H1 (cell line): Measurements from ENCODE around the gene ZNF625. TPM values are rescaled to one million over a fixed set of nuclear protein-coding genes. Genes with fewer than 3 reads are reported as not detected.
A peak's percentile ranks its signal among the peaks of the same experiment; 100 is the strongest.

Experiments used
- CTCF ChIA-PET: fragments of 300-600 bp; sonication (Branson Sonifier 250); formaldehyde crosslinking; loops from one replicate; lab custom pipeline; 2021; ENCODE audit not compliant: partially characterized antibody; lab: Charles Lee
- POLR2A ChIA-PET: fragments of 300-600 bp; sonication (Branson Sonifier 250); formaldehyde crosslinking; loops from one replicate; lab custom pipeline; 2021; ENCODE audit warnings: inconsistent platforms; ENCODE audit not compliant: partially characterized antibody; lab: Charles Lee
- DNase-seq, 2 experiments: peaks; one replicate each; pipeline versions ENCODE4 v3.0.0 to v3.0.0-alpha.2; 2010 to 2022; ENCODE audit warnings: low spot score in 2 of 2, low read depth in 1 of 2, mixed read lengths in 1 of 2
- FAIRE-seq: peaks from 2 replicates; lab custom pipeline; 2011; peaks lifted over from hg19 to GRCh38; lab: Jason Lieb, UNC
- H2AFZ ChIP-seq: 2 replicates; pipeline ENCODE4 v1.8.1; 2012; ENCODE audit warnings: low read length, inconsistent platforms
- H2AK5ac ChIP-seq: 2 replicates; pipeline ENCODE4 v1.6.1; 2013; ENCODE audit warnings: low read depth, low read length
- H2BK120ac ChIP-seq: replicated peaks from 2 replicates; pipeline ENCODE3; 2013; ENCODE audit warnings: low read depth, low read length, inconsistent platforms
- H2BK12ac ChIP-seq: 2 replicates; pipeline ENCODE4 v1.6.1; 2013; ENCODE audit warnings: low read depth, low read length
- H2BK15ac ChIP-seq: 2 replicates; pipeline ENCODE4 v1.6.1; 2013; ENCODE audit warnings: low read length
- H2BK20ac ChIP-seq: 2 replicates; pipeline ENCODE4 v1.6.1; 2013; ENCODE audit warnings: low read length
- H2BK5ac ChIP-seq: 2 replicates; pipeline ENCODE4 v1.6.1; 2013; ENCODE audit warnings: low read depth, low read length
- H3K14ac ChIP-seq: 2 replicates; pipeline ENCODE4 v1.6.1; 2013; ENCODE audit warnings: inconsistent platforms; ENCODE audit not compliant: insufficient read length
- H3K18ac ChIP-seq: 2 replicates; pipeline ENCODE4 v1.6.1; 2013; ENCODE audit warnings: low read length; ENCODE audit errors: extremely low read depth
- H3K23ac ChIP-seq: 2 replicates; pipeline ENCODE4 v1.6.1; 2013; ENCODE audit warnings: inconsistent platforms; ENCODE audit not compliant: insufficient read length
- H3K23me2 ChIP-seq: 2 replicates; pipeline ENCODE4 v1.6.1; 2013; ENCODE audit warnings: low read depth, low read length
- H3K27ac ChIP-seq: 2 replicates; pipeline ENCODE4 v1.6.1; 2011; ENCODE audit warnings: low read depth, low read length, inconsistent platforms
- H3K27me3 ChIP-seq, 4 experiments: replicated peaks in 1 of 4; 1 replicate in 1 of 4; 2 replicates in 3 of 4; pipeline versions ENCODE4 v1.6.1 to v1.8.1; 2011 to 2013; ENCODE audit warnings: low read length in 3 of 4, mild to moderate bottlenecking in 3 of 4, inconsistent platforms in 2 of 4, mixed read lengths in 2 of 4, moderate library complexity in 1 of 4; ENCODE audit not compliant: control insufficient read depth in 3 of 4, insufficient read depth in 3 of 4; ENCODE audit errors: extremely low read depth in 1 of 4
- H3K36me3 ChIP-seq, 4 experiments: 2 replicates each; pipeline versions ENCODE4 v1.6.1 to v1.8.1; 2011 to 2013; ENCODE audit warnings: mild to moderate bottlenecking in 4 of 4, low read length in 3 of 4, moderate library complexity in 2 of 4, control low read depth in 1 of 4, inconsistent platforms in 1 of 4; ENCODE audit not compliant: insufficient read depth in 4 of 4, control insufficient read depth in 2 of 4
- H3K4ac ChIP-seq: replicated peaks from 2 replicates; pipeline ENCODE3; 2013; ENCODE audit warnings: low read length, low read depth, mixed read lengths, inconsistent platforms; ENCODE audit not compliant: insufficient read length
- H3K4me1 ChIP-seq, 4 experiments: replicated peaks in 1 of 4; 1 replicate in 1 of 4; 2 replicates in 3 of 4; pipeline versions ENCODE4 v1.6.1 to v1.8.1; 2011 to 2013; ENCODE audit warnings: low read length in 3 of 4, inconsistent platforms in 2 of 4, mixed read lengths in 1 of 4; ENCODE audit not compliant: insufficient read depth in 4 of 4, control insufficient read depth in 3 of 4
- H3K4me2 ChIP-seq, 2 experiments: 2 replicates each; pipeline versions ENCODE4 v1.6.1 to v1.8.1; 2011 to 2013; ENCODE audit warnings: low read depth in 2 of 2, low read length in 2 of 2, control low read depth in 1 of 2, inconsistent platforms in 1 of 2, mild to moderate bottlenecking in 1 of 2; ENCODE audit not compliant: insufficient read depth in 1 of 2
- H3K4me3 ChIP-seq, 4 experiments: fragments of 200-600, 300-600 bp in 1 of 4; sonication (generic), shearing (Covaris generic), sonication (Bioruptor Twin) in 1 of 4; 2 replicates each; pipeline versions ENCODE4 v1.5.1 to v1.8.1; 2011 to 2016; ENCODE audit warnings: low read length in 4 of 4, low read depth in 3 of 4, control low read depth in 2 of 4, inconsistent platforms in 2 of 4, mild to moderate bottlenecking in 2 of 4, mixed read lengths in 1 of 4, moderate library complexity in 1 of 4; ENCODE audit not compliant: insufficient read depth in 2 of 4; ENCODE audit errors: extremely low read depth in 1 of 4
- H3K56ac ChIP-seq: replicated peaks from 2 replicates; pipeline ENCODE3; 2013; ENCODE audit warnings: low read depth, mild to moderate bottlenecking, mixed read lengths, low read length, inconsistent platforms; ENCODE audit not compliant: insufficient read length
- H3K79me1 ChIP-seq: 2 replicates; pipeline ENCODE4 v1.6.1; 2013; ENCODE audit warnings: low read depth, low read length, control low read depth
- H3K79me2 ChIP-seq, 2 experiments: 2 replicates each; pipeline versions ENCODE4 v1.6.1 to v1.8.1; 2012 to 2013; ENCODE audit warnings: low read length in 2 of 2, mild to moderate bottlenecking in 2 of 2, inconsistent platforms in 1 of 2; ENCODE audit not compliant: insufficient read depth in 2 of 2, control insufficient read depth in 1 of 2
- H3K9ac ChIP-seq, 4 experiments: replicated peaks in 1 of 4; 1 replicate in 1 of 4; 2 replicates in 3 of 4; pipeline versions ENCODE4 v1.6.1 to v1.8.1; 2011 to 2013; ENCODE audit warnings: low read depth in 3 of 4, low read length in 3 of 4, control low read depth in 2 of 4, mild to moderate bottlenecking in 2 of 4, moderate library complexity in 2 of 4, inconsistent platforms in 1 of 4; ENCODE audit errors: extremely low read depth in 1 of 4
- H3K9me3 ChIP-seq, 2 experiments: 2 replicates each; pipeline versions ENCODE4 v1.6.1 to v1.8.1; 2012 to 2013; ENCODE audit warnings: mild to moderate bottlenecking in 2 of 2, moderate library complexity in 2 of 2, control low read depth in 1 of 2, inconsistent platforms in 1 of 2, low read depth in 1 of 2, low read length in 1 of 2, mixed read lengths in 1 of 2; ENCODE audit not compliant: insufficient read depth in 2 of 2
- H4K20me1 ChIP-seq, 2 experiments: replicated peaks in 1 of 2; 2 replicates each; pipeline versions ENCODE3 to v1.8.1; 2011 to 2013; ENCODE audit warnings: inconsistent platforms in 2 of 2, low read length in 2 of 2, mild to moderate bottlenecking in 1 of 2; ENCODE audit not compliant: insufficient read depth in 2 of 2, control insufficient read depth in 1 of 2
- H4K5ac ChIP-seq: 2 replicates; pipeline ENCODE4 v1.6.1; 2013; ENCODE audit warnings: low read length, low read depth, mixed read lengths, inconsistent platforms; ENCODE audit not compliant: insufficient read length
- H4K8ac ChIP-seq: 2 replicates; pipeline ENCODE4 v1.8.0; 2013; ENCODE audit warnings: mild to moderate bottlenecking, moderate library complexity, low read length, inconsistent platforms; ENCODE audit not compliant: insufficient read depth; ENCODE audit errors: extremely low read depth
- H4K91ac ChIP-seq: replicated peaks from 2 replicates; pipeline ENCODE3; 2013; ENCODE audit warnings: low read length, mixed read lengths, inconsistent platforms; ENCODE audit not compliant: insufficient read length
- BCL11A ChIP-seq, 2 experiments: IDR thresholded peaks; one replicate each; pipeline ENCODE4 v1.6.1; 2011; ENCODE audit warnings: low read depth in 2 of 2, low read length in 2 of 2, mild to moderate bottlenecking in 2 of 2
- CBX8 ChIP-seq: fragments of 300-800, 300-1000 bp; sonication (generic); IDR thresholded peaks from 2 replicates; pipeline ENCODE4 v1.7.1; 2016; ENCODE audit warnings: low read depth, low read length, borderline replicate concordance
- CEBPB ChIP-seq: IDR thresholded peaks from 2 replicates; pipeline ENCODE4 v1.6.1; 2012; ENCODE audit warnings: low read depth, low read length
- CTBP2 ChIP-seq: IDR thresholded peaks from 2 replicates; pipeline ENCODE4 v1.7.0; 2011; ENCODE audit warnings: borderline replicate concordance, mild to moderate bottlenecking, moderate library complexity, mixed read lengths, low read length; ENCODE audit not compliant: insufficient read depth, insufficient read length
- EP300 ChIP-seq, 2 experiments: IDR thresholded peaks; 1 replicate in 1 of 2; 2 replicates in 1 of 2; pipeline ENCODE4 v1.6.1; 2011 to 2012; ENCODE audit warnings: low read depth in 2 of 2, low read length in 2 of 2, mild to moderate bottlenecking in 2 of 2, borderline replicate concordance in 1 of 2, inconsistent platforms in 1 of 2, moderate library complexity in 1 of 2
- GABPA ChIP-seq: IDR thresholded peaks from 2 replicates; pipeline ENCODE4 v1.6.1; 2011; ENCODE audit warnings: mild to moderate bottlenecking, low read length, moderate library complexity, borderline replicate concordance; ENCODE audit not compliant: insufficient read depth
- KDM1A ChIP-seq: fragments of 200-600, 300-600 bp; sonication (generic); IDR thresholded peaks from 2 replicates; pipeline ENCODE4 v1.7.1; 2016; ENCODE audit warnings: mild to moderate bottlenecking, low read length, borderline replicate concordance
- PHF8 ChIP-seq: fragments of 200-600 bp; sonication (generic); conservative IDR thresholded peaks from 2 replicates; pipeline ENCODE4 v1.7.1; 2012; ENCODE audit warnings: low read depth, mild to moderate bottlenecking, inconsistent platforms, low read length, moderate library complexity
- SP4 ChIP-seq: IDR thresholded peaks from 2 replicates; pipeline ENCODE4 v1.6.1; 2012; ENCODE audit warnings: low read length, inconsistent platforms
- SUZ12 ChIP-seq: fragments of 200-600 bp; sonication (generic); IDR thresholded peaks from 2 replicates; pipeline ENCODE4 v1.6.1; 2012; ENCODE audit warnings: mild to moderate bottlenecking, inconsistent platforms, low read length, moderate library complexity, mixed read lengths
- TAF7 ChIP-seq: optimal IDR thresholded peaks from 2 replicates; pipeline ENCODE3; 2011; ENCODE audit warnings: low read depth, mild to moderate bottlenecking, inconsistent platforms, low read length, moderate library complexity, borderline replicate concordance
- TBP ChIP-seq: IDR thresholded peaks from 2 replicates; pipeline ENCODE4 v1.6.1; 2011; ENCODE audit warnings: low read depth, low read length, improper control_type of control experiment
- YY1 ChIP-seq: IDR thresholded peaks from 2 replicates; pipeline ENCODE4 v1.6.1; 2011; ENCODE audit warnings: low read depth, mild to moderate bottlenecking, low read length
- WGBS, 2 experiments: shearing (Covaris generic) in 1 of 2; methylation state at CpG; one replicate each; pipeline versions ENCODE4 v1.1.6 to v1.1.7; 2013 to 2015; ENCODE audit warnings: low lambda C conversion rate in 2 of 2, mixed read lengths in 2 of 2, inconsistent platforms in 1 of 2, low coverage in 1 of 2, missing lambda C conversion rate in 1 of 2; ENCODE audit not compliant: insufficient replicate concordance in 2 of 2, insufficient coverage in 1 of 2, insufficient read length in 1 of 2; ENCODE audit errors: extremely low coverage in 1 of 2, missing lambda C conversion rate in 1 of 2; 5-methylcytosine and 5-hydroxymethylcytosine counted together
- polyA plus RNA-seq, 7 experiments: library from polyadenylated mRNA; depleted of rRNA in 3 of 7; stranded (reverse) in 5 of 7; unstranded in 2 of 7; fragments of >200 nt in 5 of 7; fragments of 200-250 nt in 2 of 7; gene quantifications; 1 replicate in 5 of 7; 2 replicates in 1 of 7; 4 replicates in 1 of 7; pipeline versions ENCODE4 v1.2.1 to v1.2.3, GENCODE V29; 2011 to 2013; ENCODE audit warnings: missing spikeins in 2 of 7, mixed read lengths in 2 of 7
- total RNA-seq: library from RNA; stranded (reverse); fragmentation: NEBNext Ultra II Directional; extraction: Animal tissue kit (Norgen Biotek cat#: 25700); gene quantifications from 2 replicates; pipeline ENCODE4 v1.2.1, GENCODE V29; 2021

Gene ZNF625
- total and polyA plus RNA-seq, 2 of the 8 experiments (the other 6 are each of a cell fraction or from before 2014, with no cell fraction given), result 2.5 to 26.8 TPM

DNA sequence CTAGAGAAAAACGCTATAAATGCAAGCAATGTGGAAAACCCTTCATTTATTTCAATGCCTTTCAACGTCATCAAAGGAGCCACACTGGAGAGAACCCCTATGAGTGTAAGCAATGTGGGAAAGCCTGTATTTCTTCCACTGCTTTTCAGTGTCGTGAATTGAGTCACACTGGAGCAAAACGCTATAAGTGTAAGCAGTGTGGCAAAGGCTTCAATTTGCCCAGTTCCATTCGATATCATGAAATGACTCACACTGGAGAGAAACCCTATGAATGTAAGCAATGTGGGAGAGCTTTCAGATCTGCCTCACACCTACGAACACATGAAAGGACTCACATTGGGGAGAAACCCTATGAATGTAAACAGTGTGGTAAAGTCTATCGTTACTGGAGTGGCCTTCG, 43.8 kb downstream of the ZNF625 start:
- Histone ChIP-seq H3K23ac (no peak overlapping the region), H3K56ac (no peak overlapping the region), H3K4me1 (no peaks in the 10 kb centered on the region), H2BK20ac (no peak overlapping the region), H2BK5ac (no peak overlapping the region), H3K79me2 (peaks cover 0 to 10% of the 10 kb centered on the region in 2 experiments; a peak in 2 of 4 replicates), H3K27me3 (no peaks in the 10 kb centered on the region), H2BK12ac (no peak overlapping the region), H3K4me2 (no peak overlapping the region), H3K9me3 (peaks cover 53 to 67% of the 10 kb centered on the region in 2 experiments), H2BK120ac (no peak overlapping the region), H3K18ac (no peak overlapping the region), H3K9ac (no peak overlapping the region), H4K91ac (no peak overlapping the region), H2AK5ac (no peak overlapping the region), H4K20me1 (no peaks in the 10 kb centered on the region), H3K36me3 (peaks cover 19 to 77% (median 46%) of the 10 kb centered on the region in 4 experiments), H3K27ac (no peak overlapping the region), H2BK15ac (no peak overlapping the region), H4K8ac (no peak overlapping the region), H3K79me1 (no peaks in the 10 kb centered on the region), H3K4me3 (peak overlapping the region in 1 of 4 experiments; percentile 26; a peak in 1 of 8 replicates), H3K4ac (no peak overlapping the region), H3K23me2 (no peaks in the 10 kb centered on the region), H3K14ac (no peak overlapping the region), H2AFZ (no peak overlapping the region), H4K5ac (no peak overlapping the region)
- 93% methylated on average over 8 of the region's 8 CpGs; no CpG with 5 or more reads in 1 of the 2 experiments for WGBS, 2 experiments
- ChIA-PET POLR2A (interaction anchor here (0.6 to 1.7 kb wide), 3 partner anchors 9 to 135 kb away, joined by 3 to 6 read pairs (median 5); no protein-coding TSS in a partner anchor), CTCF (interaction anchor here (0.6 kb wide), 1 partner anchor 85 kb away, joined by 3 read pairs; no protein-coding TSS in a partner anchor)
- DNase-seq (no peak), FAIRE-seq (no peak)
- TF ChIP-seq TBP, result no peak
- no peak for TF ChIP-seq PHF8
- TF ChIP-seq CTBP2, result no peak
- no peak for TF ChIP-seq SP4
- no peak for TF ChIP-seq SUZ12
- no peak for TF ChIP-seq GABPA
- no peak for TF ChIP-seq CEBPB
- TF ChIP-seq KDM1A, result no peak
- no peak for TF ChIP-seq YY1
- TF ChIP-seq TAF7, result no peak
- no peak for TF ChIP-seq CBX8
- no peak for TF ChIP-seq EP300 (IDR thresholded peaks at IDR 0.05; ENCODE audit: borderline replicate concordance in 1 of 2, low read depth in 2 of 2, low read length in 2 of 2)
- no peak for TF ChIP-seq BCL11A (IDR thresholded peaks at IDR 0.05; ENCODE audit: low read depth in 2 of 2, low read length in 2 of 2)
